ENCODE measurements around the gene TNRC6C.

GRCh38 chr17:78051186-78051972 lies 92.9 kb downstream of the TNRC6C start:
- TF ChIP-seq POLR2A (IDR thresholded peaks at IDR 0.05) (no peak), CTCF (IDR thresholded peaks at IDR 0.05) (no peak)

All from sigmoid colon (tissue), 3 donors.